ENCODE results near the gene HSF2BP.

DNA sequence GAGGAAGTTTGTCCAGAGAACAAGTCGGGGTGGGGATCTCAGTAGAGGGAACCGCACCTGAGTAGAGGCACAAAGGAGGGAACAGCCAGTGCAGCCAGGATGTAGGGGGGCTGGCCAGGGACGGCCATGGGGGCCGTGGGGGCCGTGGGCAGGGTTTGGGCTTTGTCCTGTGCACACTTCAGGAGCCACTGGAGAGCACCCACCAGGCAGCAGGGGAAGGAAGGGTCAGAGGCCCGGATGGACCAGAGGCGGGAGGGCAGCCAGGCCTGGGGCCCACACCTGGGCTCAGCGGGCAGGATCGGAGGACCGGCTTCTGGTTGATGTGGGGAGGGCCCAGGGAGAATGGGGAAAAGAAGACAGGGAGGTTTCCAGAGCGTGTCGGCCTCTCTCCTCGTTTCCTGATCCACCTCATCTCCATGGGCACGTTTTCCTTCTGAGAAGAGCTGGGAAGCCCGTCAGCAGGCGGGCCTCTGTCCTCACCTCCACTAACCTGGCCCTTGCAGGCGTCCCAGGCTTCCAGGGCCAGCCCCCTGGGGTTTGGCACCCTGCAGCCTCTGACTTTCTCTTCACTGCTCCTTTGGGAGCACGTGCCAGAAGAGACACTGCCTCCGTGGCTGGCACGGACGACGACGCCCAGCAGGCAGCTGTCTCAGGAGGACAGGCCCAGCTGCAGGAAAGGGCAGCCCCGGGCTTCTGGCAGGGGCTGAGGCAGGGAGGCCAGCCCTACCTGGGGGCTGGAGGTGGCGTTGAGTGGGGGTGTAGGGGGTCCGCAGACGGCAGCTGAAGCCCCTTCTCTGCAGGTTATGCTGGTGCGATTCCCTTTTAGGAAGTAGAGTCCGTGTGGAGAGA is 42.9 kb upstream of the HSF2BP start:
- TF ChIP-seq POLR2A (IDR thresholded peaks at IDR 0.05), result no peak
- TF ChIP-seq, protein P1, sequence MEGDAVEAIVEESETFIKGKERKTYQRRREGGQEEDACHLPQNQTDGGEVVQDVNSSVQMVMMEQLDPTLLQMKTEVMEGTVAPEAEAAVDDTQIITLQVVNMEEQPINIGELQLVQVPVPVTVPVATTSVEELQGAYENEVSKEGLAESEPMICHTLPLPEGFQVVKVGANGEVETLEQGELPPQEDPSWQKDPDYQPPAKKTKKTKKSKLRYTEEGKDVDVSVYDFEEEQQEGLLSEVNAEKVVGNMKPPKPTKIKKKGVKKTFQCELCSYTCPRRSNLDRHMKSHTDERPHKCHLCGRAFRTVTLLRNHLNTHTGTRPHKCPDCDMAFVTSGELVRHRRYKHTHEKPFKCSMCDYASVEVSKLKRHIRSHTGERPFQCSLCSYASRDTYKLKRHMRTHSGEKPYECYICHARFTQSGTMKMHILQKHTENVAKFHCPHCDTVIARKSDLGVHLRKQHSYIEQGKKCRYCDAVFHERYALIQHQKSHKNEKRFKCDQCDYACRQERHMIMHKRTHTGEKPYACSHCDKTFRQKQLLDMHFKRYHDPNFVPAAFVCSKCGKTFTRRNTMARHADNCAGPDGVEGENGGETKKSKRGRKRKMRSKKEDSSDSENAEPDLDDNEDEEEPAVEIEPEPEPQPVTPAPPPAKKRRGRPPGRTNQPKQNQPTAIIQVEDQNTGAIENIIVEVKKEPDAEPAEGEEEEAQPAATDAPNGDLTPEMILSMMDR (IDR thresholded peaks at IDR 0.05), result no peak
- no peak for TF ChIP-seq EP300 (IDR thresholded peaks at IDR 0.05)
